Measurements from ENCODE around the gene AKAP6. TPM values are rescaled to one million over a fixed set of nuclear protein-coding genes. Genes with fewer than 3 reads are reported as not detected.

The AKAP6 gene
- total and polyA plus RNA-seq, 2 experiments from 2014 or later = 9.2 to 21.8 TPM

GRCh38 chr14:32571995-32572866 lies 243.1 kb downstream of the AKAP6 start:
- H3K9me3 ChIP-seq (ENCODE audit: low read depth) = no peaks in the 10 kb centered on the region
- H3K4me3 ChIP-seq = no peak overlapping the region
- DNase-seq (ENCODE audit: low read depth in 1 of 2, low spot score in 1 of 2) = no peak
- peaks cover 16% of the 10 kb centered on the region for H3K27me3 ChIP-seq
- H3K36me3 ChIP-seq = no peaks in the 10 kb centered on the region
- H3K4me1 ChIP-seq (ENCODE audit: low read depth) = peaks cover 6% of the 10 kb centered on the region
- no peak overlapping the region for H3K27ac ChIP-seq
- no peak for TF ChIP-seq CTCF (IDR thresholded peaks at IDR 0.05; ENCODE audit: low read depth, low read length)

GRCh38 chr14:32572867-32573150 lies 243.7 kb downstream of the AKAP6 start:
- no peak for DNase-seq (ENCODE audit: low read depth in 1 of 2, low spot score in 1 of 2)
- Histone ChIP-seq H3K36me3 (no peaks in the 10 kb centered on the region), H3K27me3 (peaks cover 16% of the 10 kb centered on the region), H3K27ac (no peak overlapping the region), H3K4me3 (no peak overlapping the region), H3K4me1 (ENCODE audit: low read depth) (peaks cover 6% of the 10 kb centered on the region), H3K9me3 (ENCODE audit: low read depth) (no peaks in the 10 kb centered on the region)
- TF ChIP-seq CTCF (IDR thresholded peaks at IDR 0.05; ENCODE audit: low read depth, low read length) = no peak

GRCh38 chr14:32574269-32574668 lies 245.2 kb downstream of the AKAP6 start:
- no peaks in the 10 kb centered on the region for H3K36me3 ChIP-seq
- H3K9me3 ChIP-seq (ENCODE audit: low read depth) = no peaks in the 10 kb centered on the region
- no peak for DNase-seq (ENCODE audit: low read depth in 1 of 2, low spot score in 1 of 2)
- H3K27me3 ChIP-seq = peaks cover 16% of the 10 kb centered on the region
- no peak overlapping the region for H3K4me3 ChIP-seq
- no peak overlapping the region for H3K27ac ChIP-seq
- H3K4me1 ChIP-seq (ENCODE audit: low read depth) = peaks cover 6% of the 10 kb centered on the region
- TF ChIP-seq CTCF (IDR thresholded peaks at IDR 0.05; ENCODE audit: low read depth, low read length) = no peak

GRCh38 chr14:32576088-32576795 lies 247.1 kb downstream of the AKAP6 start:
- H3K9me3 ChIP-seq (ENCODE audit: low read depth) = no peaks in the 10 kb centered on the region
- no peaks in the 10 kb centered on the region for H3K36me3 ChIP-seq
- peak; percentile 94 for TF ChIP-seq CTCF (IDR thresholded peaks at IDR 0.05; ENCODE audit: low read depth, low read length)
- no peak overlapping the region for H3K4me3 ChIP-seq
- no peak overlapping the region for H3K27ac ChIP-seq
- peak; percentile 70 to 79 for DNase-seq (ENCODE audit: low read depth in 1 of 2, low spot score in 1 of 2)
- peaks cover 16% of the 10 kb centered on the region for H3K27me3 ChIP-seq
- H3K4me1 ChIP-seq (ENCODE audit: low read depth) = peaks cover 6% of the 10 kb centered on the region

- Histone ChIP-seq H3K36me3 (no peaks in the 10 kb centered on the region), H3K27me3 (peaks cover 16% of the 10 kb centered on the region), H3K27ac (no peak overlapping the region), H3K4me1 (ENCODE audit: low read depth) (peaks cover 6% of the 10 kb centered on the region), H3K4me3 (no peak overlapping the region), H3K9me3 (ENCODE audit: low read depth) (no peaks in the 10 kb centered on the region)
- DNase-seq (ENCODE audit: low read depth in 1 of 2, low spot score in 1 of 2) = no peak
- no peak for TF ChIP-seq CTCF (IDR thresholded peaks at IDR 0.05; ENCODE audit: low read depth, low read length)
Observed at GRCh38 chr14:32576977-32577376, 247.9 kb downstream of the AKAP6 start.
